NK-92 (cell line): ENCODE results near the gene STC2.
"Not testable (repeated sequence)": the region's sequence is repeated elsewhere in the genome, so short reads cannot be mapped to it uniquely, and the experiment has no call there.

ENCODE experiments used
- DNase-seq: peaks from one replicate; lab custom pipeline; 2025; ENCODE audit not compliant: unreplicated experiment; lab: John Stamatoyannopoulos, UW

The STC2 gene, protein sequence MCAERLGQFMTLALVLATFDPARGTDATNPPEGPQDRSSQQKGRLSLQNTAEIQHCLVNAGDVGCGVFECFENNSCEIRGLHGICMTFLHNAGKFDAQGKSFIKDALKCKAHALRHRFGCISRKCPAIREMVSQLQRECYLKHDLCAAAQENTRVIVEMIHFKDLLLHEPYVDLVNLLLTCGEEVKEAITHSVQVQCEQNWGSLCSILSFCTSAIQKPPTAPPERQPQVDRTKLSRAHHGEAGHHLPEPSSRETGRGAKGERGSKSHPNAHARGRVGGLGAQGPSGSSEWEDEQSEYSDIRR

DNA sequence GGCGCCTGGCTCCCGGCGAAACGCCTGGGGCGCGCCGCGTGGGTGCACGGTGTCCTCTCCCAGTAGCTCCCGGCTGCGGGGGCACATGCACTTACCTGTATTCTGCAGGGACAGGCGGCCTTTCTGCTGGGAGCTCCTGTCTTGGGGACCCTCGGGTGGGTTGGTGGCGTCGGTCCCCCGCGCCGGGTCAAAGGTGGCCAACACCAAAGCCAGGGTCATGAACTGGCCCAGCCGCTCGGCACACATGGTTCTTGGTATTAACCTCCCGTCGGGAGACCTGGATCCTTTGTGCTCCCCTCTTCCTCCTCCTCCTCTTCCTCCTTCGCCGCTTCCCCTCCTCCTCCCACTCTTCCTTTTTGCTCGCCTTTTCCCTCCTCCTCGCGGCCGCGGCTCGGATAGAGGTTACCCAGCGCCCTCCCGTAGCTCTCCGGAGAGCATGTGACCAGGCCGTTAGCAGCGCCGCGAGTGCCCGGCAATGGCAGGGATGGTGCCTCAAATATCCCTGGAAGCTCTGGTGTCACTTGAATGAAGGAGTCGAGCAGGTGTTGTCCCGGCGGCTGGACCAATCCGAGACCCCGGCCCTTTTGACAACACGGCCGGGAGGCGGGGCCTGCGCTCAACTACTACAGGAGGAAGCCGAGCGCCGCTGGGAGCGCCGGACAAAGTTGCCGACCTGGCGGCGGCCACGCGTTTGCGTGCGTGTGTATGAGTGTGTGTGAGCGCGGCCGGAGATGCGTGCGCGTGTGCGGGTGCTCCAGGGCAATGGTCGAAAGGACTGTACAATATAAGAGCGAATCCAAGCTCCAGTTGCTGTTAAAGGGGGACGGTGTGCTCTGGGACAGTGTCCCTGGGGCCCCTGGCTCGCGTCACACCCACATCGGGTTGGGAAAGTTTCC is at the start of gene STC2:
Gene STC2, minus strand, starts transcription at position 467 of the 896 bp plus-strand sequence. Its CDS starts 221 bp downstream, at position 246.
- no peak for DNase-seq

DNA sequence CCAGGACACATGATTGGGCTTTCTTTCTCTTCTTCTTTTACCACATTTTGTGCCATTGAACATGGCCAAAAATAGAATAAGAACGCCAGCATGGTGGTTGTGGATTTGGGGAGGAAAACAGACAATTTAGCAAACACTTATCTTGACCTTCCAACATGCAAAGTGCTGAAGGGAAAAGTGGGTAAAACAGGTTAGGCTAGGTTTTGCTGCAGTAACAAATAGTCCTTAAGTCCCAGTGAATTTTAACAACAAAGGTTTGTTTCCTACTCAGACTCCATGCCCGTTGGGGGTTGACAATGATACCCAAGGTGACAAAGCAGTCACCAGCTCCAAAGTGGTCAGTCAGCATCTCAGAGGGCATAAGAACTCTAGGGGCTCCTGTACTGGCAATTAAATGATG is 43.2 kb upstream of the STC2 start:
- no peak for DNase-seq

DNA sequence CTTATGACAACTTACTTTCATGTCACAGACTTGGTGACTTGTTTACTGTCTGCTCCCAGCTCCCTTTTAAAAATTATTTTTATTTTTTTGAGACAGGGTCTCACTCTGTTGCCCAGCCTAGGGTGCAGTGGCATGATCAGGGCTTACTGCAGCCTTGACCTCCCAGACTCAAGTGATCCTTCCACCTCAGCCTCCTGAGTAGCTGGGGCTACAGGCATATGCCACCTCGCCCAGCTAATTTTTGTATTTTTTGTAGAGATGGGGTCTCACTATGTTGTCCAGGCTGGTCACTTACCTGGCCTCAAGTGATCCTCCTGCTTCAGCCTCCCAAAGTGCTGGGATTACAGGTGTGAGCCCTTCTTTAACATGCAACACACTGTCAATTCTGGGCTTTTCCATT is 35.2 kb upstream of the STC2 start:
- DNase-seq, result not testable (repeated sequence)

DNA sequence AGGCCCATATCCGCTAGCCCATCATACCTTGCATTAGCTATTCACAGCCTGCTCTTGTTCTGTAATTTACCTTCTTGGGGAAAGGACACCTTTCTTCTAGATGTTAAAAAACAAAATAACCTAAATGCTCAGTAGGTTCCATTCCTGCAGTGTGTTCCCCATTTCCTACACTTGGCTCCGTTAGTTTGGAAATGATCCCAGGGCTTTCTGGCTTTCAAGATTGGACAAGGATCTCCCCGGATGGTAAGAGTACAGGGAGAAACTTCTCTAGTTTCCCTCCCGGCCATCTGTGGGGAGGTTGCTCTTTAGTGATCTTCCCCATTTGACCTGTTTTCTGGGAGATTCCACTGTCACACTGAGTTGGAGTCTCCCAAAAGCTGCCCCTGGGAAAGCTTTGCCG is 27.3 kb upstream of the STC2 start:
- DNase-seq, result no peak

DNA sequence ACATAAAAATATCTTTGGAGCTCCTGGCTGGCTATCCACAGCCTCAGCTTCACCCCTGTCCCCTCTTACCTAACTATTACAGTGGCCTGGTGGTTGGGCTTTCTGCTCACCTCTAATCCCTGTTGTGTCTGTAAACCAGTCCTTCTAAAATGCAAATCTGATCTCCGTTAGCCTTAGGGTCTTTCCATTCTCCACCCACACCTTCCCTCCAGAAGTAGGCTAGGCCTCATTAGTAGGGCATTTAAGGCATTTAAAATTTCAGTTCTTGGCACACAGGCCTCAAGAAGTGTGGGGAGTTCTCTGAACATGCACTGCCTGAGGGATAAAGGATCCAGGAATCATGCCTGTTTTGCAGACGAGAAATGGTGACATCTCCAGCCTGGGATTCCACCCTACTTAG is 26.4 kb upstream of the STC2 start:
- no peak for DNase-seq

DNA sequence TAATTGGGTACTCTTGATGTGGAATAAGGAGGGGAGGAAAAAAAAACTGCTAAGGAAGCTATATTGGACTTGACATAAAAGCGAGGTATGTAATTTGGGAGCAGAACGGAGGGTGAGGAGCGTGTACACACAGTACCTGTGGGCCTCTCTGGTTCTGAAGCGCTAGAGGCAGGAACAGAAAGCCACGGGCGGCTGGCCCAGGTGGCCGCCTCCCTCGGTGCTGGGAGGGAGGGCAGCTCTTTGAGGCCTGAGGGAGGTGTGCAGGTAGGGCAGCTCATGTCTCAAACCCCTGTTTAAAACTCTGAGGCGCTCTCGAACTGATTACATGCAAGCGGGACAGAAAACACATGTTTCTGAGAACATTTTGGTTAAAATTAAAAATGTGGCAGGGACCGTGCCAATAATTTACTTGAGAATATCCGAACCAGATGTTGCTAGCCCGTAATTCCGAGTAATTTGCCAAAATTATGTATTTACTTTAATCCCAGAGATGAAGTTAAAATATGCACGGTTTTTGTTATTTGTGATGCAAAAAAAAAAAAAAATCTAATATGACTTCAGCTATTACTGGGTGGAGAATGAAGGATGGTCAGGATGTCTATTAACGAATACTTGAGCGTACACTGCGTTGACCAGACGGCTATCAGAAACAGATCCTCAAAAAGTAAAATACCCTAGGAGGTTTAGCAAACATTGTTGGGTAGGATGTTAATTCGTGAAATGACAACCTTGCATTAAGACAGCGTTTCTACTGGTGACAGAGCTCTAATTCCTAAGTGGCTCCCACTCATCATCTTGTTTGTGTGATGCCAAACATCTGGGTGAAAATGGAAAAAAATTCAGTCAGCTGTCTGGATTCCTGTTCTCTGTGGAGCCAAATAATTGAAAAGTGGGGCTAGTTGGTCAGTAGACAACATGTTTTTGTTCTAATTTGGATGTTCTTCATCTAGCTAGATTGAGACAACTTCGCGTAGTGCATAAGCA is 24.4 kb upstream of the STC2 start:
- no peak for DNase-seq

DNA sequence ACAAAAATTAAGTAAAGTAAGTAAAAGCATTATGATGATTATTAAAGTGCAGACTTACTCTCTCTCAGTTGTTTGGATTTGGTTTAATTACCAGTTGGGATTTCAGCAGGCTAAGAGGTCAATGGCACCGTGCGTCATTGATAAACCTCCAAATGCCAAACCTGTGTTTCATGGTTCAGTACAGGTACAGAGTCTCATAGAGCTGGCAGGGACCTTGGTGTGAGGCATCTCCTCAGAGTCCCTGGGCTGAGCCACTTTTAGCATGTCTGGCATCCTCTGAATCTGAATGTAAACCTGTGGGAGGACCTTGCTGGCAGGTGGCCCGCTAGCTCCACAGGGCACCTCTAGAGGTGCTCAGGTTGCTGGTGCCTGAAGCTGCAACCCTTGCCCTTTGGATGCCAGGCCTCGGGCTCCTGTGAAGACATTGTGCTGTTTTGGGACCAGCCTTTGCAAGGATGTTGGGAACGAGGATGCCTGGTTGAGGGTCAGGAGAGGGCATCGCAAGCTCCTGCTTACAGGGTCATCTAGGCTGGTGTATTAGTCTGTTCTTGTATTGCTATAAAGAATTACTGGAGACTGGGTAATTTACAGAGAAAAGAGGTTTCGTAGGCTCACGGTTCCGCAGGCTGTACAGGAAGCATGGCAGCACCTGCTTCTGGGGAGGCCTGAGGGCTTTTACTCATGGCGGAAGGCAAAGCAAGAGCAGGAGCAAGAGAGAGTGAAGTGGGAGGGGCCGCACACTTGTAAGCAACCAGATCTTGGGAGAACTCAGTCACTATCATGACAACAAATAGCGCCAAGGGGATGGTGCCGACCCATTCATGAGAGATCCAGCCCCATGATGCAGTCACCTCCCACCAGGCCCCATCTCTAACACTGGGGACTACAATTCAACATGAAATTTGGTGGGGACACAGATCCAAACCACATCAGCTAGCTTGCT is 14.9 kb upstream of the STC2 start:
- no peak for DNase-seq

DNA sequence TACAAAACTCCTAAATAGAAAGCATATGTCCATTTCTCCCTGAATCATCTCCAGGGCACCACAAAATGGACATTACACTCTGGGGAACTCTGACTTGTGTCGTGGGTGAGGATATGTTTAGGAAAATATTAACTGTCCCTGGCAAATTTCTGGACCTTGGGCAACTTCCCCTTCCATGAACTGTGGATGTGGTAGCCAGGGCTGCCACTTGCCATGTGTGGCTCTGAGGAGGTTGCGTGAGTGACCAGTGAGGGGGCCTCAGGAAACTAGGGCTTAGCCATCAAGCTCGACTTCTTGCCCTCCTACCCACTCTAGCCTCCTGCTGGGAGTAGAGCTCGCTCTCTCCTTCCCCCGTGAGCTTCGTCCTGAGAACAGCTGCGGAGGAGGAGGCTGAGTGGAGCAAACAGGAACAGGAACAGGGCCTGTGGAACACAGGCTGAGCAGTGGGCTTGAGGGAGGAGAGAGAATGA is 13.8 kb upstream of the STC2 start:
- DNase-seq, result no peak

DNA sequence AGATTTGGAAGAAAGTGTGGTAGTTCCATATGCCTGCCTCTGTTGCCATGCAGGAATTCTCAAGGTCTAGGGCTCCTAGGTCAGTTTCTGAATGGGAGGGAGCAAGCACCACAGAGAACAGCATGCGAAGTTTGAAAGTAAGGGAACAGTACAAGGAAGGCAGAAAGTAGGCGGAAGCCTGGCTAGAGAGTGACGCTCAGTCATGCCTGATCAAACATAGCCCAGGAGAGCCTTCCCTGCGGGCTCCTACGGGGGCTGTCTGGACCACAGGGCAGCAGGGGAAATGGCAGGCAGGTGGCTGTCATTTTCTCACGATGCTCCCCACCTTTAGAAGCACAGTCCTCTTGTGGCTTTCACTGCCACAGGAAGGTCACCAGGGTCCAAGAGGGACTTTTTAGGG is 12.8 kb upstream of the STC2 start:
- no peak for DNase-seq

DNA sequence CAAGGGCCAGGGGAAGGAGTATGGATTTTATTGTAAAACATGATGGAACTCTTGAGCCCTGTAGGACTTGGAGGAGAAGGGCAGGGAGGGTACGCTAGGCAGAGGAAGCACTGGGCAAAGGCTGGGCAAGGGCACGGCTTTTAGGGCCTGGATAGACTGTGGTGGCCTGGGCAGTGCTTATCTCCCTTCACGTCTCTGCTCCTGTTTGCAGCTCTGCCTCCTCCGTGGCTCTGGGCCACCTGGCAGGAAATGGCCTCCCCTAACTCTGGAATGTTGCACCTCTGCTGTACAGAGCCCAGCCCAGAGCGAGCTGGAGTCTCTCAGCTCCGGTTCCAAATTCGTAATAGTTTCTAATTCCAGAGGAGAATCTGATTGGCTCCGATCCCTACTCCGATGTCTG is 12.2 kb upstream of the STC2 start:
- DNase-seq, result no peak

DNA sequence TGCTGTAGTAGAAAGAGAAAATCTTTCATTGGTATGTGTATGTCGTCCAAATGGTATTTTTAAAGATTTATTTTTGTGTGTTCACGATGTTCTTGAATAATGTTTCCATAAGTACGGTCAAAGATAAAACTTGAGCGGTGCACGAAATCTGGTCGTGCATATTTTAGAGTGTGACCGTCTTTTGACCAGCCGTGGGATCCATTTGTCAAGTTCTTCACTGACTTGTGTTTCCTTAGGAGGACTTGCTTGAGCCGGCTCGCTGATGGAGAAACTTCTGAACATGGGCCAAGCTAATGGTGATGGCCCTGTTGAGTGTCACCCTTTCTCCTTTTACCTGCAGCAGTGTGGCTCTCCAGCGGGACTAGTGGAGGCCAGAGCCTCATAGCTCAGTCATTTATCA is 11.1 kb upstream of the STC2 start:
- no peak for DNase-seq

DNA sequence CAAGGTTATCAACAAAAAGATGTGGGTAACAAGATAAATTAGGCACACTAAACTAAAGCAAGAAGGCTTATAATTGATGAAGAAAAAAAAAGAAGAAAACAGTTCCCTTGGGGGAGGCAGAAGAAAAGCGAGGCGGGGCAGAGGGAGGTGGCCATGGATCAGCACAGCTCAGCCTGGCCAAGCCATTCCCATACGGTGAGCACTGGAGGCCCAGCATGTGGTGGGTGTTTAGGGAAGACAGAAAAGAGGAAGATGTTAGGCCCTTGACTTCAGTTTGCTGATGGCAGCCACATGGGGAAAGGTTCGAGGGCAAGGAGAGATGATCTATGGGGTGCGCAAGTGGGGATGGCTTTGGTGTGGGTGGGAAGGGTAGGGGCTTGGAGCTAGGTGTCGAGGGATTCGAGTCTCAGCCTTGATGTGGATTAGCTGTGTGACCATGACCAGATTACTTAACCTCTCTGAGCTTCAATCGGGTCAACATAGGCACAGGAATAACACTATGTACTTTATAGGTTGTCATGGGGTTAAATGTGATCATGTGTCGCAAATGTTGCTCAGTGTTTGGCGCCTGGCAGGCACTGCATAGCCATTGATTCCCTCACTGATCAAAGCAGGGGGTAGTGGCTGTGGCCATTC is 10.3 kb upstream of the STC2 start:
- DNase-seq, result no peak

DNA sequence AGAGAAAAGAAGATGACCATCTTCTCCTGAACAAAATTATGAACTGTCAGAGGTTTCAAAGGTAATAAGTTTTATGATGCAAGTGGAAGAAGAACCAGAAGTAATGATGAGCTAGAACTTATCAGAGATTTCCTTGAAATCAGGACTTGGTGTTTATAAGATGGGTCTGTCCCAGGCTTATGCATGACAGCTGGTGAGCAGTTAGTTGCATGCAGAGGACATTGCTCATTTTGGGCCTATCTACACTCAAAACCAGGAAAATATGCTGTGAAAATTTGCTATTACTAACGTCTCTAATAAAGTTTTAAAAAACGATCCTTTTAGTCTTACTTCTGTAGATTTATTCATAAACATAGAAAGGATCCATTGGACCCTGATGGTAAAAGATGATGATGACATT is 6.6 kb upstream of the STC2 start:
- no peak for DNase-seq

DNA sequence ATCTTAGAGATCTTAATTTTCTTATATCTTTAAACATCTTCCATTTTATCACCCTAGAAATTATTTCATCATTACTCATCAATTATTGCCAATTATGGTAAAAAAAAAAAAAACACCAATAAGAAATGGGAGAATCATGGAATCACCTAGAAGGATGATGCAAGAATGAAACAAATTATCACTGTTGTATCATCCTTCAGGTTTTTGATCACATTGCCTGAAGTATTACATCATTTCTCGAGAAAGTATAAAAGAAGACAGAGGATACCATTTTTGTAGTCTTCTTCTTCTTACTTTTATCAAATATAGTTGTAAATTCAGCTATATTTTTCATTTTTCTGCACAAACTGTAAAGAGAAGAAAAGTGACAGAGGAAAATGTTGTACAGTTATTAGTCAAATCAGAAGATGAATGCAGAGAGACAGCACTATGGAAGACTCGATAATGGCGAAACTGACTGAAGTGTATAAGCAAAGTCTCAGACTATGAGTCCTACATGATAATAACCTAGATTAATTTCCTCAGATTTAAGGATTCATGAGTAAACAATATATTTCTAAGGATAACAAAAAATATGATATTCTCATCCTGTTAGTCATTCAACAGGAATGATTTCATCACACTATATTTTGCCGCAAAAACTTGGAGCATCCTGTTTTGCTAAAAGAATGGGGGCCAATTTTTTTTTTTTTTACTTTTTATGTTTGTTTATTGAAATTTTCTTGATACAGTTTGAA is 5.9 kb upstream of the STC2 start:
- no peak for DNase-seq

DNA sequence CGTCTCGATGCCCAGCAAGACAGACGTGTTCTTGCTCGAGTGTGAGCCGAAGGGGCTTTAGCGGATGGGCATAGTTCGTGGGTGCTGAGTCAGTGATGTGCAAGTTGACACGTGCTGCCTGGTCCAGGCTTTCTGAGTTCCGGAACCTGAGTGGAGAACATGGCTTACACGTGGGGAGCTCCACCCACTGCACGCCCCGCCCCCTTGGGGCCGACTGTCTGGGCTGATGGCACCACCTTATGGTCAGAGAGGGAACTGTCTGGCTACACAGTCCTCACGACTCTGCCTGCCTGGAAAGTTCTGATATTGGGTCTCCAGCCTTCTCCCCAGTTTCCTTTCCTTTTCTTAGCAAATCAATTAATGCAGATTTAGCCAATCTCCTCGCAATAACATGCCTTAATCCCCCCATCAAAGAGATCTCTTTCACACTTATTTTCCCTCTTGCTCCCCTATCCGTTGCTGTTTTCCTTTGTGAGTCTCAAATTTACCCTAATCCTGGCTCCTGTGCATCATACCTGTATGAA is 3.8 kb upstream of the STC2 start:
- DNase-seq, result no peak

DNA sequence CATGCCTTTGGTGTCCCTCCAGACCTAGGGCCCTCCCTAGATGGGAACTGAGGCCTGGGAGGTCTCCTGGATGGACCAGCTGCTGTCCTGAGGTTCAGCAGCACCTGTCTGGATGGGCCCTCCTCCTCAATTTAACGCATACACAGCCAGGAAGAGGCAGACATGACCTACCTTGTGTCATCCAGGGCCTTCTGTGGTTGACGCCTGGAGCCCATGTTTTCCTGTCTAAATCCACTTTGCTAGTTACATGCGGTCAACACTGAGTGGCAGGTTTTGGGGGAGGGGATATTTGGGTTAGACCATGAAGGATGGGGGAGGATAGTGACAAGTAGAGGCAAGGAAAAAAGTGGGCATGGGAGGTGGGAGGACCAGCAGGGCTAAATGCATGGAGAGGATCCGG is 3.1 kb upstream of the STC2 start:
- DNase-seq, result no peak

DNA sequence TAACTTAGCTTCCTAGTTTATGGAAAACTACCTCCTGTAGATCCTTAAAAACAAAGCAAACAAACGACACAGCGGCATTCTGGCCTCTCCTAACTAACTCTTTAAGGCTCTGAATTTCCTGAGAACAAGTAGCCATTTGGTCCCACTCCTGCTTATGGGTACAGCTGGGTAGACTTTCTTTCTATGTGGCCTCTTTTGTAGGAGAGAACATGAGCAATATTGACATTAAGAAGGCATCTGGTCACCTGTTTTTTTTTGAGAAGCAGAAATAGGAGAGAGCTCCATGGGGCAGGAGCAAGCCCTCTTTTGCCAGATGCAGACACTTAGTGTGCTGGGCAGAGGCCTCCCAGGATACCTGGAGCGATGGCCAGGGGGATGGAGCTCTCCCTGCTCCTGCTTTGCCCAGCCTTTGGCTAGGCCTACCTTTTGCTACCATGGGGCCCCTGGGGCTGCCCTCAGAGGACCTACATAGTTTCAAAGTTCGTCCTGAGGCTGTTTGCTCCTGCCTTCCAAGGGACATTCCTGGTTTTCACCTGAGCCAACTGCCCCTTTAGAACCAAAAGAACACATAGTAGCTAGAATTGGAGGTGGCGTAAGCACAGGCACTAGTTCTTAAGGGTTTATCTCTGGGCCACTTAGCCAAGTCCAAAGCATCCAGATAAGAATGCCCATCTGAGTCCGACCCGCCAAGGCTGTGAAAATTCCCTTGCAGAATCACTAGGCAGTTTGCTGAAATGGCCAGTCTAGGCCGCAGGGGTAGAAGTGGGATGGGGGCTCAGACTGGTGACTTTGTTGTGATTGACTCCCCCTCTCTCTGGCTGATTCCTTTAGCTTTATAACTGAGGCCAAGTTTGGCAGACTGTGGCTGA is 2.4 kb upstream of the STC2 start:
- DNase-seq, result no peak
